Stomach (tissue), 9 donors: ENCODE data around the gene CFAP46. TPM values are rescaled to one million over a fixed set of nuclear protein-coding genes. Genes with fewer than 3 reads are reported as not detected.

Experiments
- DNase-seq, 2 donors: peaks; one replicate each; pipeline versions ENCODE4 v3.0.0 to v3.0.0-alpha.2; 2013 to 2019
- H3K27ac ChIP-seq, 5 donors: fragments of 200-600 bp in 4 of 5; sonication (generic) in 4 of 5; one replicate each; pipeline ENCODE4 v1.5.1; 2013 to 2019; ENCODE audit warnings: mild to moderate bottlenecking in 1 of 5, moderate library complexity in 1 of 5
- H3K27me3 ChIP-seq, 3 donors: fragments of 200-600 bp; sonication (generic); one replicate each; pipeline ENCODE4 v1.5.1; 2017 to 2019; ENCODE audit warnings: mixed run types in 1 of 3
- H3K36me3 ChIP-seq, 4 donors: fragments of 200-600 bp; sonication (generic); 1 replicate in 3 of 4; 2 replicates in 1 of 4; pipeline ENCODE4 v1.5.1; 2016 to 2019
- H3K4me1 ChIP-seq, 4 donors: fragments of 200-600 bp; sonication (generic); one replicate each; pipeline ENCODE4 v1.5.1; 2016 to 2019
- H3K4me3 ChIP-seq, 4 donors: fragments of 200-600 bp; sonication (generic) in 3 of 4; one replicate each; pipeline ENCODE4 v1.5.1; 2016 to 2019; ENCODE audit warnings: mild to moderate bottlenecking in 1 of 4
- H3K9me3 ChIP-seq, 4 donors: fragments of 200-600 bp; sonication (generic); one replicate each; pipeline ENCODE4 v1.5.1; 2016 to 2019
- EP300 ChIP-seq: sonication (generic); formaldehyde crosslinking; IDR thresholded peaks from one replicate; pipeline ENCODE4 v1.6.1; 2017; ENCODE audit warnings: antibody characterized with exemption
- POLR2A ChIP-seq, 4 donors: fragments of 450-650 bp; IDR thresholded peaks; one replicate each; pipeline ENCODE4 v1.6.1; 2016; ENCODE audit warnings: antibody characterized with exemption in 4 of 4, control low read depth in 2 of 4, mild to moderate bottlenecking in 1 of 4, moderate library complexity in 1 of 4
- POLR2AphosphoS5 ChIP-seq, 3 donors: sonication (generic); formaldehyde crosslinking; IDR thresholded peaks; one replicate each; pipeline ENCODE4 v1.6.1; 2016; ENCODE audit warnings: antibody characterized with exemption in 3 of 3
- WGBS, 5 donors: extraction: QIAGEN DNeasy Blood & Tissue Kit in 3 of 5; methylation state at CpG; one replicate each; pipeline versions ENCODE4 v1.1.5 to v1.1.7; 2013 to 2018; 5-methylcytosine and 5-hydroxymethylcytosine counted together
- intact Hi-C: fragments of 100-400 bp; cut with DNase I; formaldehyde crosslinking; loops from one replicate; pipeline ENCODE4 v1.15.1; 2023; ENCODE audit warnings: low total_unique reads
- polyA plus RNA-seq, 3 donors: library from polyadenylated mRNA; stranded (reverse); fragments of 200-250 nt; gene quantifications; one replicate each; pipeline ENCODE4 v1.2.3, GENCODE V29; 2013
- total RNA-seq, 5 donors: library from RNA; depleted of rRNA; stranded (reverse); fragments of >200 nt; gene quantifications; one replicate each; pipeline versions ENCODE4 v1.1.0 to v1.2.3, GENCODE V29; 2014 to 2016
- TF ChIP-seq, protein P1 (sequence below), 7 experiments: fragments of 450-650 bp in 4 of 7; fragments of 200-600 bp in 3 of 7; sonication (generic) in 3 of 7; IDR thresholded peaks; one replicate each; pipeline ENCODE4 v1.5.1; 2016 to 2019; ENCODE audit warnings: antibody characterized with exemption in 7 of 7, control low read depth in 2 of 7, mild to moderate bottlenecking in 1 of 7
- donor health status: healthy with polysubstance abuse.
- donor health status: Bipolar disorder and iron deficiency.
- donor health status: healthy.

Gene CFAP46
- total and polyA plus RNA-seq, 8 donors, result under 0.01 to 5.8 (median 1.8) TPM; not detected in 1

DNA sequence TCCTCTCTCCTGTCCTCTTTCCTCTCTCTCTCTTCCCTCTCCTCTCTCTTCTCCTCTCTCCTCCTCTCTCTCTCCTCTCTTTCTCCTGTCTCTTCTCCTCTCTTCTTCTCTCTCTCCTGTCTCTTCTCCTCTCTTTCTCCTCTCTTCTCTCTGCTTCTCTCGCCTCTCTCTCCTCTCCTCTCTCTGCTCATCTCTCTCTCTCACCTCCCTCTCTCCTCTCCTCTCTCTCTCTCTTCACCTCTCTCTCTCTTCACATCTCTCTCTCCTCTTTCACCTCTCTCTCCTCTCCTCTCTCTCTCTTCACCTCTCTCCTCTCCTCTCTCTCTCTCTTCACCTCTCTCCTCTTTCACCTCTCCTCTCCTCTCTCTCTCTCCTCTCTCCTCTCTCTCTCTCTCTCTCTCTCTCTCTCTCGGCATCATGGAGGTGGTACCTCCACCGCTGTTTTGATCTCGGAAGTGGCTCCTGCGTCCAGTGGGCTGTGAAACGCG, 30.1 kb downstream of the CFAP46 start:
- Histone ChIP-seq H3K9me3 (no peaks in the 10 kb centered on the region), H3K4me3 (no peak overlapping the region), H3K27ac (no peak overlapping the region), H3K4me1 (peaks cover 0 to 10% (median 9%) of the 10 kb centered on the region in 4 donors), H3K36me3 (no peaks in the 10 kb centered on the region), H3K27me3 (peaks cover 0 to 45% (median 0%) of the 10 kb centered on the region in 3 donors)
- WGBS, 5 donors, result 80 to 91% (median 87%) methylated on average over 7 of the region's 7 CpGs
- intact Hi-C loops, result no loop called here
- DNase-seq, result no peak
- no peak for TF ChIP-seq EP300

DNA sequence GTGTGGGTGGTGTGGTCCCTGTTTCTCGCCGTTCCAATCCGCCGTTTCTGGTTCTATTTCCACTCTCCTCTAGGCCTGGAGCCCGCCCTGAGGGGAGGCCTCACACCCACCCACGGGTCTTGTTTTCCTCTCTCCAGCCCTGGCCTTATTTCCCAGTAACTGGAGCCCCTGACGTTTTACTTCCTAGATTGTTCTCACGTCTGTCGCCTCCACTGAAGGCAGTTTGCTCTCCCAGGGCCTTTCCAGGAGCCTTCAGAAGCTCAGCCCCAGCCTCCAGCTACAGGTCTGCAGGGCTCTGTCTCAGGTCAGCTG, 30.6 kb downstream of the CFAP46 start:
- intact Hi-C loops, result no loop called here
- H3K4me3 ChIP-seq, result no peak overlapping the region
- H3K27me3 ChIP-seq, result peaks cover 0 to 42% (median 0%) of the 10 kb centered on the region in 3 donors
- no peak for TF ChIP-seq POLR2A (IDR thresholded peaks at IDR 0.05)
- TF ChIP-seq, protein P1, sequence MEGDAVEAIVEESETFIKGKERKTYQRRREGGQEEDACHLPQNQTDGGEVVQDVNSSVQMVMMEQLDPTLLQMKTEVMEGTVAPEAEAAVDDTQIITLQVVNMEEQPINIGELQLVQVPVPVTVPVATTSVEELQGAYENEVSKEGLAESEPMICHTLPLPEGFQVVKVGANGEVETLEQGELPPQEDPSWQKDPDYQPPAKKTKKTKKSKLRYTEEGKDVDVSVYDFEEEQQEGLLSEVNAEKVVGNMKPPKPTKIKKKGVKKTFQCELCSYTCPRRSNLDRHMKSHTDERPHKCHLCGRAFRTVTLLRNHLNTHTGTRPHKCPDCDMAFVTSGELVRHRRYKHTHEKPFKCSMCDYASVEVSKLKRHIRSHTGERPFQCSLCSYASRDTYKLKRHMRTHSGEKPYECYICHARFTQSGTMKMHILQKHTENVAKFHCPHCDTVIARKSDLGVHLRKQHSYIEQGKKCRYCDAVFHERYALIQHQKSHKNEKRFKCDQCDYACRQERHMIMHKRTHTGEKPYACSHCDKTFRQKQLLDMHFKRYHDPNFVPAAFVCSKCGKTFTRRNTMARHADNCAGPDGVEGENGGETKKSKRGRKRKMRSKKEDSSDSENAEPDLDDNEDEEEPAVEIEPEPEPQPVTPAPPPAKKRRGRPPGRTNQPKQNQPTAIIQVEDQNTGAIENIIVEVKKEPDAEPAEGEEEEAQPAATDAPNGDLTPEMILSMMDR (IDR thresholded peaks at IDR 0.05), result no peak
- TF ChIP-seq EP300, result no peak
- TF ChIP-seq POLR2AphosphoS5 (IDR thresholded peaks at IDR 0.05), result no peak
- H3K4me1 ChIP-seq, result peaks cover 0 to 8% (median 6%) of the 10 kb centered on the region in 4 donors
- WGBS, 5 donors, result 57 to 65% (median 61%) methylated on average over 9 of the region's 9 CpGs
- no peaks in the 10 kb centered on the region for H3K36me3 ChIP-seq
- H3K9me3 ChIP-seq, result no peaks in the 10 kb centered on the region
- peak in 1 of 2 donors; percentile 51 for DNase-seq
- no peak overlapping the region for H3K27ac ChIP-seq

GRCh38 chr10:132910901-132911785, 31.2 kb downstream of the CFAP46 start:
- peaks cover 0 to under 1% (median 0%) of the 10 kb centered on the region in 4 donors for H3K9me3 ChIP-seq
- no peak for DNase-seq
- no peak overlapping the region for H3K27ac ChIP-seq
- intact Hi-C loops, result no loop called here
- peaks cover 0 to 42% (median 0%) of the 10 kb centered on the region in 3 donors for H3K27me3 ChIP-seq
- TF ChIP-seq, protein P1 (IDR thresholded peaks at IDR 0.05), result no peak
- TF ChIP-seq POLR2AphosphoS5 (IDR thresholded peaks at IDR 0.05), result no peak
- TF ChIP-seq POLR2A (IDR thresholded peaks at IDR 0.05), result no peak
- TF ChIP-seq EP300, result no peak
- H3K4me3 ChIP-seq, result no peak overlapping the region
- 68 to 78% (median 73%) methylated on average over 31 to 37 of the region's 37 CpGs for WGBS, 5 donors
- peaks cover 0 to 2% (median under 1%) of the 10 kb centered on the region in 4 donors for H3K4me1 ChIP-seq
- no peaks in the 10 kb centered on the region for H3K36me3 ChIP-seq

- H3K4me1 ChIP-seq, result no peaks in the 10 kb centered on the region
- H3K36me3 ChIP-seq, result no peaks in the 10 kb centered on the region
- peaks cover 0 to 45% (median 0%) of the 10 kb centered on the region in 3 donors for H3K27me3 ChIP-seq
- H3K9me3 ChIP-seq, result peaks cover 0 to 9% (median 4%) of the 10 kb centered on the region in 4 donors
- DNase-seq, result no peak
- intact Hi-C loops, result no loop called here
- H3K4me3 ChIP-seq, result no peak overlapping the region
- WGBS, 5 donors, result 80 to 86% (median 83%) methylated on average over 13 to 28 of the region's 28 CpGs
- TF ChIP-seq EP300 (no peak), POLR2AphosphoS5 (IDR thresholded peaks at IDR 0.05) (no peak), POLR2A (IDR thresholded peaks at IDR 0.05) (no peak)
- TF ChIP-seq, protein P1 (IDR thresholded peaks at IDR 0.05), result no peak
- H3K27ac ChIP-seq, result no peak overlapping the region
Measured at GRCh38 chr10:132910186-132910880, 32.0 kb downstream of the CFAP46 start.
